Fibroblast of skin of back (primary cell): ENCODE results near the gene NOP10. TPM values are rescaled to one million over a fixed set of nuclear protein-coding genes. Genes with fewer than 3 reads are reported as not detected.
"Not testable (repeated sequence)": the region's sequence is repeated elsewhere in the genome, so short reads cannot be mapped to it uniquely, and the experiment has no call there.

Experiments
- DNase-seq: peaks from one replicate; pipeline ENCODE4 v3.0.0-alpha.2; 2013
- polyA plus RNA-seq, 2 experiments: library from polyadenylated mRNA; unstranded; fragments of 120-200 nt; gene quantifications; one replicate each; pipeline ENCODE4 v1.2.1, GENCODE V29; 2013; ENCODE audit not compliant: insufficient read length in 2 of 2

The NOP10 gene
- 254 TPM for polyA plus RNA-seq (2013, experiment 1 of 2; ENCODE audit: insufficient read length)
- 195 TPM for polyA plus RNA-seq (2013, experiment 2 of 2; ENCODE audit: insufficient read length)

- DNase-seq = peak; percentile 90
Observed at GRCh38 chr15:34342737-34343575, at the start of gene NOP10, which contains the start of gene NUTM1. Gene NOP10 (minus strand): TSS chr15:34343136. CDS start chr15:34343073, 63 bp downstream. Gene NUTM1 (plus strand): TSS chr15:34343315. CDS start chr15:34343697, 382 bp downstream.

- not testable (repeated sequence) for DNase-seq
Observed at GRCh38 chr15:34389594-34390086, 46.7 kb upstream of the NOP10 start.

GRCh38 chr15:34381829-34382521 lies 39.0 kb upstream of the NOP10 start:
- not testable (repeated sequence) for DNase-seq

- not testable (repeated sequence) for DNase-seq
Observed at GRCh38 chr15:34380491-34380890, 37.6 kb upstream of the NOP10 start.

GRCh38 chr15:34376856-34377255 lies 33.9 kb upstream of the NOP10 start:
- no peak for DNase-seq

- not testable (repeated sequence) for DNase-seq
Observed at GRCh38 chr15:34375541-34375940, 32.6 kb upstream of the NOP10 start.

- DNase-seq = no peak
Observed at GRCh38 chr15:34374816-34375215, 31.9 kb upstream of the NOP10 start.

GRCh38 chr15:34373951-34374350 lies 31.0 kb upstream of the NOP10 start:
- DNase-seq = no peak

GRCh38 chr15:34370643-34371042 lies 27.7 kb upstream of the NOP10 start:
- DNase-seq = no peak

GRCh38 chr15:34370129-34370528 lies 27.2 kb upstream of the NOP10 start:
- no peak for DNase-seq

- peak; percentile 82 for DNase-seq
Observed at GRCh38 chr15:34367101-34368081, 24.5 kb upstream of the NOP10 start, which contains the start of gene LPCAT4. Gene LPCAT4 (minus strand): TSS chr15:34367196. CDS start chr15:34367100, 96 bp downstream.

- peak; percentile 73 for DNase-seq
Observed at GRCh38 chr15:34366271-34367065, 23.5 kb upstream of the NOP10 start.

- no peak for DNase-seq
Observed at GRCh38 chr15:34365836-34366235, 22.9 kb upstream of the NOP10 start.

- DNase-seq = no peak
Observed at GRCh38 chr15:34365091-34365825, 22.3 kb upstream of the NOP10 start.

GRCh38 chr15:34364041-34364440 lies 21.1 kb upstream of the NOP10 start:
- no peak for DNase-seq

GRCh38 chr15:34362047-34362773 lies 19.3 kb upstream of the NOP10 start:
- DNase-seq = no peak

- no peak for DNase-seq
Observed at GRCh38 chr15:34361278-34361677, 18.3 kb upstream of the NOP10 start.

GRCh38 chr15:34360298-34360697 lies 17.4 kb upstream of the NOP10 start:
- DNase-seq = peak; percentile 35

GRCh38 chr15:34359416-34359815 lies 16.5 kb upstream of the NOP10 start:
- no peak for DNase-seq

- DNase-seq = no peak
Observed at GRCh38 chr15:34358948-34359347, 16.0 kb upstream of the NOP10 start.
